HCT116 (cell line): ENCODE measurements around the gene PACSIN2. TPM values are rescaled to one million over a fixed set of nuclear protein-coding genes. Genes with fewer than 3 reads are reported as not detected.

Experiments
- ATAC-seq: fragments of 200-7000 bp; cut with Tn5 transposase; 2 replicates; pipeline ENCODE4 v1.9.1; 2020; ENCODE audit warnings: mild to moderate bottlenecking, moderate library complexity
- BruUV-seq: library from RNA; stranded (reverse); fragments of 400-500 nt; replicated peaks from 2 replicates; lab custom pipeline; 2021; lab: Mats Ljungman, UMichigan
- CTCF ChIA-PET: fragments of 300-600 bp; sonication (Branson Sonifier 250); formaldehyde crosslinking; loops from one replicate; lab custom pipeline; 2021; ENCODE audit warnings: antibody characterized with exemption; lab: Charles Lee
- POLR2A ChIA-PET: fragments of 300-600, 350-600 bp; sonication (Branson Sonifier 250); formaldehyde crosslinking; loops from one replicate; lab custom pipeline; 2021; ENCODE audit warnings: antibody characterized with exemption; lab: Charles Lee
- RAD21 ChIA-PET, 2 experiments: fragments of 300-600 bp; sonication (Branson Sonifier 250); formaldehyde crosslinking; loops; one replicate each; lab custom pipeline; 2023; ENCODE audit warnings: low total read pairs in 2 of 2; ENCODE audit not compliant: uncharacterized antibody in 2 of 2, unreplicated experiment in 2 of 2, low non-redundant PET in 1 of 2; lab: Charles Lee
- DNase-seq: peaks from one replicate; pipeline ENCODE4 v3.0.0-alpha.2; 2010; ENCODE audit warnings: low read depth, low spot score
- H2AFZ ChIP-seq: fragments of 200-600 bp; shearing (Covaris generic), sonication (generic); 2 replicates; pipeline ENCODE4 v1.6.1; 2017; ENCODE audit warnings: low read depth, mixed run types, mixed read lengths, antibody characterized with exemption, low read length; ENCODE audit not compliant: poor library complexity, severe bottlenecking
- H3K27ac ChIP-seq: 2 replicates; pipeline ENCODE4 v1.5.1; 2012; ENCODE audit warnings: low read depth, low read length
- H3K27me3 ChIP-seq: fragments of 200-600 bp; sonication (generic); 2 replicates; pipeline ENCODE4 v1.6.1; 2016; ENCODE audit warnings: mixed run types, low read length, mixed read lengths; ENCODE audit not compliant: insufficient read depth
- H3K36me3 ChIP-seq, 2 experiments: fragments of 200-500 bp in 1 of 2; fragments of 200-600 bp in 1 of 2; sonication (Bioruptor generic) in 1 of 2; sonication (generic) in 1 of 2; 2 replicates each; pipeline versions ENCODE4 v1.5.1 to v1.6.1; 2014 to 2016; ENCODE audit warnings: low read length in 2 of 2, inconsistent platforms in 1 of 2, mixed read lengths in 1 of 2, mixed run types in 1 of 2; ENCODE audit not compliant: insufficient read depth in 2 of 2, control insufficient read depth in 1 of 2
- H3K4me1 ChIP-seq, 2 experiments: fragments of 200-600 bp in 1 of 2; sonication (generic) in 1 of 2; 2 replicates each; pipeline versions ENCODE4 v1.5.1 to v1.6.1; 2012 to 2017; ENCODE audit warnings: low read length in 2 of 2, inconsistent platforms in 1 of 2, mild to moderate bottlenecking in 1 of 2, mixed read lengths in 1 of 2, mixed run types in 1 of 2, moderate library complexity in 1 of 2; ENCODE audit not compliant: insufficient read depth in 2 of 2, control insufficient read depth in 1 of 2
- H3K4me2 ChIP-seq: fragments of 200-600 bp; sonication (generic); 2 replicates; pipeline ENCODE4 v1.6.1; 2017; ENCODE audit warnings: mixed run types, low read length, mixed read lengths
- H3K4me3 ChIP-seq, 2 experiments: fragments of 200-600 bp in 1 of 2; sonication (generic) in 1 of 2; replicated peaks in 1 of 2; 2 replicates each; pipeline ENCODE4 v1.5.1; 2011 to 2016; ENCODE audit warnings: low read length in 2 of 2, control low read depth in 1 of 2, low read depth in 1 of 2, mild to moderate bottlenecking in 1 of 2, mixed read lengths in 1 of 2, mixed run types in 1 of 2
- H3K79me2 ChIP-seq: fragments of 200-600 bp; sonication (generic); 2 replicates; pipeline ENCODE4 v1.6.1; 2017; ENCODE audit warnings: mild to moderate bottlenecking, mixed run types, low read length, moderate library complexity, mixed read lengths; ENCODE audit not compliant: insufficient read depth
- H3K9ac ChIP-seq: fragments of 200-600 bp; sonication (generic); 2 replicates; pipeline ENCODE4 v1.6.1; 2016; ENCODE audit warnings: low read length, mixed read lengths
- H3K9me2 ChIP-seq: fragments of 200-600 bp; sonication (generic), shearing (Covaris generic); 2 replicates; pipeline ENCODE4 v1.6.1; 2017; ENCODE audit warnings: mixed run types, mild to moderate bottlenecking, moderate library complexity; ENCODE audit not compliant: insufficient read depth
- H3K9me3 ChIP-seq, 2 experiments: fragments of 200-500 bp in 1 of 2; fragments of 200-600 bp in 1 of 2; sonication (Bioruptor generic) in 1 of 2; sonication (generic) in 1 of 2; 2 replicates each; pipeline ENCODE4 v1.6.1; 2014 to 2017; ENCODE audit warnings: low read length in 2 of 2, mixed read lengths in 2 of 2, inconsistent platforms in 1 of 2, low read depth in 1 of 2, mild to moderate bottlenecking in 1 of 2, mixed run types in 1 of 2, moderate library complexity in 1 of 2; ENCODE audit not compliant: control insufficient read depth in 1 of 2, insufficient read depth in 1 of 2
- H4K20me1 ChIP-seq: fragments of 200-600 bp; sonication (generic), shearing (Covaris generic); 2 replicates; pipeline ENCODE4 v1.6.1; 2017; ENCODE audit warnings: mixed run types, mild to moderate bottlenecking, moderate library complexity; ENCODE audit not compliant: insufficient read depth
- CBX3 ChIP-seq: IDR thresholded peaks from 2 replicates; pipeline ENCODE4 v1.6.1; 2012; ENCODE audit warnings: low read depth
- CEBPB ChIP-seq: IDR thresholded peaks from 2 replicates; pipeline ENCODE4 v1.6.1; 2012; ENCODE audit warnings: low read depth
- EGR1 ChIP-seq: IDR thresholded peaks from 2 replicates; pipeline ENCODE4 v1.6.1; 2012; ENCODE audit warnings: low read depth
- ELF1 ChIP-seq: IDR thresholded peaks from 2 replicates; pipeline ENCODE4 v1.6.1; 2012; ENCODE audit warnings: low read depth, borderline replicate concordance
- EZH2phosphoT487 ChIP-seq: fragments of 200-600 bp; IDR thresholded peaks from 2 replicates; pipeline ENCODE4 v1.6.1; 2018; ENCODE audit warnings: antibody characterized with exemption, borderline replicate concordance
- JUND ChIP-seq: IDR thresholded peaks from 2 replicates; pipeline ENCODE4 v1.6.1; 2012
- POLR2A ChIP-seq: IDR thresholded peaks from 2 replicates; pipeline ENCODE4 v1.7.0; 2011; ENCODE audit warnings: borderline replicate concordance; ENCODE audit not compliant: insufficient read depth, insufficient read length; ENCODE audit errors: extremely low read depth
- POLR2AphosphoS5 ChIP-seq: IDR thresholded peaks from 2 replicates; pipeline ENCODE4 v1.6.1; 2011; ENCODE audit warnings: mild to moderate bottlenecking, low read depth, low read length, moderate library complexity
- RAD21 ChIP-seq: IDR thresholded peaks from 2 replicates; pipeline ENCODE4 v1.6.1; 2012; ENCODE audit warnings: low read depth, mild to moderate bottlenecking
- SIN3A ChIP-seq: IDR thresholded peaks from 2 replicates; pipeline ENCODE4 v1.6.1; 2012; ENCODE audit warnings: low read depth
- TCF7L2 ChIP-seq: IDR thresholded peaks from 2 replicates; pipeline ENCODE4 v1.7.0; 2011; ENCODE audit warnings: borderline replicate concordance, inconsistent platforms; ENCODE audit not compliant: insufficient read depth, insufficient read length; ENCODE audit errors: extremely low read depth
- YY1 ChIP-seq: IDR thresholded peaks from 2 replicates; pipeline ENCODE4 v1.6.1; 2011; ENCODE audit warnings: low read length, low read depth, moderate library complexity, mild to moderate bottlenecking; ENCODE audit not compliant: insufficient replicate concordance; ENCODE audit errors: extremely low read depth
- ZFX ChIP-seq: fragments of 450-650 bp; IDR thresholded peaks from 2 replicates; pipeline ENCODE4 v1.6.1; 2017
- intact Hi-C: fragments of 100-400 bp; cut with micrococcal nuclease; formaldehyde crosslinking; loops from 2 replicates; pipeline ENCODE4 v1.10.0; 2022
- total RNA-seq: library from RNA; stranded (reverse); gene quantifications from one replicate; pipeline ENCODE4 v1.2.1, GENCODE V29; 2021; ENCODE audit not compliant: unreplicated experiment
- TF ChIP-seq, protein P1 (sequence below), 3 experiments: fragments of 200-600 bp in 1 of 3; sonication (generic) in 1 of 3; IDR thresholded peaks in 2 of 3; conservative IDR thresholded peaks in 1 of 3; 2 replicates each; pipeline ENCODE4 v1.5.1; 2012 to 2017; ENCODE audit warnings: low read depth in 2 of 3, low read length in 2 of 3, antibody characterized with exemption in 1 of 3, borderline replicate concordance in 1 of 3, control low read depth in 1 of 3, mild to moderate bottlenecking in 1 of 3, mixed read lengths in 1 of 3, mixed run types in 1 of 3, moderate library complexity in 1 of 3; ENCODE audit not compliant: insufficient read depth in 1 of 3
- TF ChIP-seq, protein P2 (sequence below): IDR thresholded peaks from 2 replicates; pipeline ENCODE4 v1.6.1; 2011; ENCODE audit warnings: mild to moderate bottlenecking, low read length, moderate library complexity; ENCODE audit not compliant: insufficient replicate concordance; ENCODE audit errors: extremely low read depth
- TF ChIP-seq, protein P3 (sequence below): IDR thresholded peaks from 2 replicates; pipeline ENCODE4 v1.6.1; 2012
- TF ChIP-seq, protein P4 (sequence below): IDR thresholded peaks from 2 replicates; pipeline ENCODE4 v1.6.1; 2012

PACSIN2 gene
- total RNA-seq, 1 experiment from 2014 or later: 48.2 TPM

DNA sequence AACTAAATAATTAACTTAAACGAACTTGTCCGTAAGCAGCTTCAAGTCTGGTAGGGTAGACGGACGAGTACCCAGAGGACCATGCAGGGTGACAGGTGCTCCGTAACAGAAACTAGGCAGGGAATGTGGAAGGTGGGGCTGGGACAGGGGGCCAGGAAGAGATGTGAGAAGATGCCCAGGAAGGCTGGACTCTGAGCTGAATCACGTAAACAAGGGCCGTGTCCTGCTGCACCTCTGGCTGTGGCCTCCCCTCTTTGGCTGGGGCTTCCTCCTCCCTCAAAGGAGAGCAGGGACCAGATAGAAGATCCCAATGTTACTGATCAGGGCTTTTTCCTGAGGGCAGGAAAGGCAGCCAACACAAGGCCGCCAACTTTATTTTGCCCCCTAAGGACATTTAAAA, 47.9 kb downstream of the PACSIN2 start (continued):
- TF ChIP-seq, protein P1, sequence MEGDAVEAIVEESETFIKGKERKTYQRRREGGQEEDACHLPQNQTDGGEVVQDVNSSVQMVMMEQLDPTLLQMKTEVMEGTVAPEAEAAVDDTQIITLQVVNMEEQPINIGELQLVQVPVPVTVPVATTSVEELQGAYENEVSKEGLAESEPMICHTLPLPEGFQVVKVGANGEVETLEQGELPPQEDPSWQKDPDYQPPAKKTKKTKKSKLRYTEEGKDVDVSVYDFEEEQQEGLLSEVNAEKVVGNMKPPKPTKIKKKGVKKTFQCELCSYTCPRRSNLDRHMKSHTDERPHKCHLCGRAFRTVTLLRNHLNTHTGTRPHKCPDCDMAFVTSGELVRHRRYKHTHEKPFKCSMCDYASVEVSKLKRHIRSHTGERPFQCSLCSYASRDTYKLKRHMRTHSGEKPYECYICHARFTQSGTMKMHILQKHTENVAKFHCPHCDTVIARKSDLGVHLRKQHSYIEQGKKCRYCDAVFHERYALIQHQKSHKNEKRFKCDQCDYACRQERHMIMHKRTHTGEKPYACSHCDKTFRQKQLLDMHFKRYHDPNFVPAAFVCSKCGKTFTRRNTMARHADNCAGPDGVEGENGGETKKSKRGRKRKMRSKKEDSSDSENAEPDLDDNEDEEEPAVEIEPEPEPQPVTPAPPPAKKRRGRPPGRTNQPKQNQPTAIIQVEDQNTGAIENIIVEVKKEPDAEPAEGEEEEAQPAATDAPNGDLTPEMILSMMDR (IDR thresholded peaks at IDR 0.05 in 2 of 3, conservative IDR thresholded peaks at IDR 0.05 in 1 of 3; ENCODE audit: borderline replicate concordance in 1 of 3, insufficient read depth in 1 of 3, low read depth in 2 of 3, low read length in 2 of 3): no peak

DNA sequence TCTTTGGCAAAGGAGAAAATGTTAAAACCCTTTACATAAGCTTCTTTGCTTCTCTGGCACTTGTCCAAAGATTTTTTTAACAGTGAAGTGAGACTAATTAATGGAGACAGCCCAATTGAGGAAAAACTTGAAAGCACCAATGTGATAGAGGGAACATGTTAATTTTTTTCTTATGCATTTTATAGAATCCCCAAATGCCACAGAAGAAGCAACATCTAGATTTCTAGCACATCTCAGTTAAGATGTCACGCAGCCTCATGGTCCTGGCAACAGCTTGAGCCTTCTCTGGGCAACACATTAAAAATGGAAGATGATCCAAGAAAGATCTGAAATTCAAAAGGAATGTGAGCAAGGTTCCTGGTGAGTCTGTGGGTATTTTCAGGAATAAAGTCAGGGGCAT, 48.5 kb downstream of the PACSIN2 start:
- Histone ChIP-seq H3K27ac (no peak overlapping the region), H3K27me3 (no peaks in the 10 kb centered on the region), H3K4me1 (peaks cover 53 to 62% of the 10 kb centered on the region in 2 experiments), H3K36me3 (no peaks in the 10 kb centered on the region), H3K9me3 (no peaks in the 10 kb centered on the region), H3K4me3 (no peak overlapping the region), H2AFZ (no peak overlapping the region), H3K9me2 (no peaks in the 10 kb centered on the region)
- RAD21 ChIA-PET: no interaction called here
- POLR2A ChIA-PET: interaction anchor here (0.7 kb wide), 1 partner anchor 105 kb away, joined by 3 read pairs; no protein-coding TSS in a partner anchor
- no peak for ATAC-seq
- no peak for DNase-seq
- no peak for TF ChIP-seq JUND
- no peak for TF ChIP-seq RAD21
- no peak for TF ChIP-seq POLR2AphosphoS5
- no peak for TF ChIP-seq CEBPB
- TF ChIP-seq, protein P2, sequence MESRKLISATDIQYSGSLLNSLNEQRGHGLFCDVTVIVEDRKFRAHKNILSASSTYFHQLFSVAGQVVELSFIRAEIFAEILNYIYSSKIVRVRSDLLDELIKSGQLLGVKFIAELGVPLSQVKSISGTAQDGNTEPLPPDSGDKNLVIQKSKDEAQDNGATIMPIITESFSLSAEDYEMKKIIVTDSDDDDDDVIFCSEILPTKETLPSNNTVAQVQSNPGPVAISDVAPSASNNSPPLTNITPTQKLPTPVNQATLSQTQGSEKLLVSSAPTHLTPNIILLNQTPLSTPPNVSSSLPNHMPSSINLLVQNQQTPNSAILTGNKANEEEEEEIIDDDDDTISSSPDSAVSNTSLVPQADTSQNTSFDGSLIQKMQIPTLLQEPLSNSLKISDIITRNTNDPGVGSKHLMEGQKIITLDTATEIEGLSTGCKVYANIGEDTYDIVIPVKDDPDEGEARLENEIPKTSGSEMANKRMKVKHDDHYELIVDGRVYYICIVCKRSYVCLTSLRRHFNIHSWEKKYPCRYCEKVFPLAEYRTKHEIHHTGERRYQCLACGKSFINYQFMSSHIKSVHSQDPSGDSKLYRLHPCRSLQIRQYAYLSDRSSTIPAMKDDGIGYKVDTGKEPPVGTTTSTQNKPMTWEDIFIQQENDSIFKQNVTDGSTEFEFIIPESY: no peak
- no peak for TF ChIP-seq ZFX
- no peak for TF ChIP-seq POLR2A
- TF ChIP-seq TCF7L2: no peak
- no peak for TF ChIP-seq EGR1
- no peak for TF ChIP-seq EZH2phosphoT487
- TF ChIP-seq, protein P1 (IDR thresholded peaks at IDR 0.05 in 2 of 3, conservative IDR thresholded peaks at IDR 0.05 in 1 of 3; ENCODE audit: borderline replicate concordance in 1 of 3, insufficient read depth in 1 of 3, low read depth in 2 of 3, low read length in 2 of 3): no peak
- no peak for TF ChIP-seq YY1
- TF ChIP-seq ELF1: no peak
- no peak for TF ChIP-seq CBX3
- no peak for TF ChIP-seq SIN3A
- TF ChIP-seq, protein P3, sequence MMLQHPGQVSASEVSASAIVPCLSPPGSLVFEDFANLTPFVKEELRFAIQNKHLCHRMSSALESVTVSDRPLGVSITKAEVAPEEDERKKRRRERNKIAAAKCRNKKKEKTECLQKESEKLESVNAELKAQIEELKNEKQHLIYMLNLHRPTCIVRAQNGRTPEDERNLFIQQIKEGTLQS: no peak
- TF ChIP-seq, protein P4, sequence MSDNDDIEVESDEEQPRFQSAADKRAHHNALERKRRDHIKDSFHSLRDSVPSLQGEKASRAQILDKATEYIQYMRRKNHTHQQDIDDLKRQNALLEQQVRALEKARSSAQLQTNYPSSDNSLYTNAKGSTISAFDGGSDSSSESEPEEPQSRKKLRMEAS: no peak
- TF ChIP-seq, all 23 proteins: peak for 0
- intact Hi-C loops: no loop called here
- Histone ChIP-seq H3K9ac (no peak overlapping the region), H3K79me2 (peaks cover 46% of the 10 kb centered on the region), H3K4me2 (no peak overlapping the region), H4K20me1 (peaks cover 12% of the 10 kb centered on the region; the same call in 1 of the 2 replicates)
- BruUV-seq: no TSS peak
- CTCF ChIA-PET: no interaction called here
